ENCODE measurements around the gene SLC1A3. TPM values are rescaled to one million over a fixed set of nuclear protein-coding genes. Genes with fewer than 3 reads are reported as not detected.

The SLC1A3 gene
- total and polyA plus RNA-seq, 2 experiments from 2014 or later = 9.1 to 18.1 TPM

DNA sequence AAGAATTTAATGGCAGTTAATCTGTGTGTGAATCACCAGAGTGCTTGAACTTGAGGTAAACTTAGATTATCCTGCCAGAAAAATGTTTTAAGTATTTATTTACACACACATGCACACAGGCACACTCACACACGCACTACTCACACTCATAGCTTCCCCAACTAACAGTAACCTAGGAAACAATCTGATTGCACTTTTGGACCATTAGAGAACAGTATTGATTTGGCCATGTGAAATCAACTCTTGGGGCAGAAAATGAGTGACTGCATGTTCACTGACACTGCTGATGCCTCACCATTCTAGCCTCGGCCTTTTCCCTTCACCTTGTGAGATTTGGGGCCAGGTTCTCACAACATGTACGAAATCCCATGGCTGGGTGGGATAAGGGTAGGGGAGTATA lies 64.1 kb downstream of the SLC1A3 start:
- H3K36me3 ChIP-seq = peaks cover 5% of the 10 kb centered on the region
- TF ChIP-seq, protein P1, sequence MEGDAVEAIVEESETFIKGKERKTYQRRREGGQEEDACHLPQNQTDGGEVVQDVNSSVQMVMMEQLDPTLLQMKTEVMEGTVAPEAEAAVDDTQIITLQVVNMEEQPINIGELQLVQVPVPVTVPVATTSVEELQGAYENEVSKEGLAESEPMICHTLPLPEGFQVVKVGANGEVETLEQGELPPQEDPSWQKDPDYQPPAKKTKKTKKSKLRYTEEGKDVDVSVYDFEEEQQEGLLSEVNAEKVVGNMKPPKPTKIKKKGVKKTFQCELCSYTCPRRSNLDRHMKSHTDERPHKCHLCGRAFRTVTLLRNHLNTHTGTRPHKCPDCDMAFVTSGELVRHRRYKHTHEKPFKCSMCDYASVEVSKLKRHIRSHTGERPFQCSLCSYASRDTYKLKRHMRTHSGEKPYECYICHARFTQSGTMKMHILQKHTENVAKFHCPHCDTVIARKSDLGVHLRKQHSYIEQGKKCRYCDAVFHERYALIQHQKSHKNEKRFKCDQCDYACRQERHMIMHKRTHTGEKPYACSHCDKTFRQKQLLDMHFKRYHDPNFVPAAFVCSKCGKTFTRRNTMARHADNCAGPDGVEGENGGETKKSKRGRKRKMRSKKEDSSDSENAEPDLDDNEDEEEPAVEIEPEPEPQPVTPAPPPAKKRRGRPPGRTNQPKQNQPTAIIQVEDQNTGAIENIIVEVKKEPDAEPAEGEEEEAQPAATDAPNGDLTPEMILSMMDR (IDR thresholded peaks at IDR 0.05; ENCODE audit: low read depth, low read length) = no peak
- H3K27ac ChIP-seq = no peak overlapping the region

GRCh38 chr5:36675282-36675681 lies 68.9 kb downstream of the SLC1A3 start:
- TF ChIP-seq, protein P1 (IDR thresholded peaks at IDR 0.05; ENCODE audit: low read depth, low read length) = no peak
- no peak overlapping the region for H3K4me3 ChIP-seq
- no peaks in the 10 kb centered on the region for H3K9me3 ChIP-seq (ENCODE audit: low read depth)
- no peak overlapping the region for H3K27ac ChIP-seq
- H3K36me3 ChIP-seq = peaks cover 7% of the 10 kb centered on the region
- no peaks in the 10 kb centered on the region for H3K4me1 ChIP-seq (ENCODE audit: low read depth)
- DNase-seq (ENCODE audit: low read depth in 1 of 2, low spot score in 1 of 2) = no peak
- no peaks in the 10 kb centered on the region for H3K27me3 ChIP-seq

More for the DNA sequence above, 64.1 kb downstream of the SLC1A3 start:
- H3K9me3 ChIP-seq (ENCODE audit: low read depth) = no peaks in the 10 kb centered on the region
- no peaks in the 10 kb centered on the region for H3K4me1 ChIP-seq (ENCODE audit: low read depth)
- no peak for DNase-seq (ENCODE audit: low read depth in 1 of 2, low spot score in 1 of 2)
- no peaks in the 10 kb centered on the region for H3K27me3 ChIP-seq
- no peak overlapping the region for H3K4me3 ChIP-seq

DNA sequence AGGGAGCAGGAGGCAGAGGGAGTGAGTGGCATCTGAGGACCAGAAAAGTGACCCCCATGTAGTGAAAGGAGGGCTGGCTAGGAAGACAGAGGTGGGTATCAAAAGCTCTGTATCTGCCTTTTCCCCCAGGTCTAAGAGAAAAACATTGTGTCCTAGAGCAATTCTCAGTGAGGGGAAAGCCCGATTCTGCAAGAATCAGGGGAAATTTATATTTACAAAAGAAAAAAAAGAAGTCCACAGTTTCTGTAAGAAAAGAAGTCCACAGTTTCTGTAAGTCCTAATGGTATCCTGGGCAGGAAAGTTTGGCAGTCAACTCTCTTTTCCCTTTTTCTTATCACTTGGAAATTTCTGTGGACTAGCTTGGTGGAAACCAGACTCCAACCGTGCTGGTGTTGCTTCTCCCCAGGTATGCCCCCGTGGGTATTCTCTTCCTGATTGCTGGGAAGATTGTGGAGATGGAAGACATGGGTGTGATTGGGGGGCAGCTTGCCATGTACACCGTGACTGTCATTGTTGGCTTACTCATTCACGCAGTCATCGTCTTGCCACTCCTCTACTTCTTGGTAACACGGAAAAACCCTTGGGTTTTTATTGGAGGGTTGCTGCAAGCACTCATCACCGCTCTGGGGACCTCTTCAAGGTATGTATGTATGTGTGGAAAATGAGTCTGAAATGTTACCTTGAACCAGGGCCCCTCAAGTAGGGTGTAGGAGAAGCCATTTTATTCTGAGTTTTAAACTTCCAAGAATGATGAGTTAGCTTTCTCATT lies 73.0 kb downstream of the SLC1A3 start:
- Histone ChIP-seq H3K9me3 (ENCODE audit: low read depth) (no peaks in the 10 kb centered on the region), H3K4me3 (no peak overlapping the region), H3K4me1 (ENCODE audit: low read depth) (no peaks in the 10 kb centered on the region), H3K27ac (no peak overlapping the region), H3K27me3 (no peaks in the 10 kb centered on the region), H3K36me3 (peaks cover 2% of the 10 kb centered on the region)
- TF ChIP-seq, protein P1 (IDR thresholded peaks at IDR 0.05; ENCODE audit: low read depth, low read length) = no peak
- DNase-seq (ENCODE audit: low read depth in 1 of 2, low spot score in 1 of 2) = no peak

DNA sequence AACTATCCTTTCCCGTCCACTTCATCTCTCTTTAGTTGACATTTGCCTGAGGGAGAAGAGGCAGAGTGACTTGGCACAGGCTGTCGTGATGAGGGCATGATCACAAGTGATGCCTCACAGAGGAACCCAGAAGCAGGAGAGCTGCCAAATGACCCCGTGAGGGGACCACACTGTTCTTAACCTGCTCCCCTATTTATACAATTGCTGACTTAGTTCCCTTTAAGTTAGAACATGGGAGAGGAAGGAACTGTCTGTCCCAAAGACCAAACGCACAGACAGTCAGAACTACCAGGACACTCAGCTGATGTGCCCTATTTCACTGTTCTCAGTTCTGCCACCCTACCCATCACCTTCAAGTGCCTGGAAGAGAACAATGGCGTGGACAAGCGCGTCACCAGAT lies 73.7 kb downstream of the SLC1A3 start:
- Histone ChIP-seq H3K4me3 (no peak overlapping the region), H3K36me3 (peaks cover 2% of the 10 kb centered on the region), H3K27ac (no peak overlapping the region), H3K27me3 (no peaks in the 10 kb centered on the region), H3K9me3 (ENCODE audit: low read depth) (no peaks in the 10 kb centered on the region), H3K4me1 (ENCODE audit: low read depth) (no peaks in the 10 kb centered on the region)
- TF ChIP-seq, protein P1 (IDR thresholded peaks at IDR 0.05; ENCODE audit: low read depth, low read length) = no peak
- DNase-seq (ENCODE audit: low read depth in 1 of 2, low spot score in 1 of 2) = no peak

DNA sequence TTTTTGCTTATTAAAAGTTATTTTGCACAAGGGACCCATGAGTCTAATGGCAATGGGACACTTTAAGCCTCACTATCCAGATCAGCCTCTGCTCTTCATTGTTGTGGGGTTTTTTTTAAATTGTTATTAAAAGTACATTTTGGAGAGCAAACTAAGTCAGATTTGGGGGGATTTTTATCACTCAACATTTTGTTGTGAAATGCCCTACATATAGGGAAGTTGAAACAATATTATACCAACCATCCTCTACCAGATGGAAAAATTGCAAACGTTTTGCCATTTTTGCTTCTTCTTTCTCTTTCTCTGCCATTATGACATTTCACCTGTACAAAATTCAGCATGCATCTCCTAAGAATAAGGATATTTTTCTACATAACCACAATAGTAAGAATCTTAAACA lies 75.3 kb downstream of the SLC1A3 start:
- no peaks in the 10 kb centered on the region for H3K27me3 ChIP-seq
- no peaks in the 10 kb centered on the region for H3K9me3 ChIP-seq (ENCODE audit: low read depth)
- DNase-seq (ENCODE audit: low read depth in 1 of 2, low spot score in 1 of 2) = no peak
- H3K4me1 ChIP-seq (ENCODE audit: low read depth) = no peaks in the 10 kb centered on the region
- no peak overlapping the region for H3K27ac ChIP-seq
- H3K4me3 ChIP-seq = no peak overlapping the region
- TF ChIP-seq, protein P1 (IDR thresholded peaks at IDR 0.05; ENCODE audit: low read depth, low read length) = no peak
- H3K36me3 ChIP-seq = peaks cover 2% of the 10 kb centered on the region
